ENCODE results near the gene ASTN1. TPM values are rescaled to one million over a fixed set of nuclear protein-coding genes. Genes with fewer than 3 reads are reported as not detected.

The ASTN1 gene
- total and polyA plus RNA-seq, 11 donors: 0.15 to 3.6 (median 0.44) TPM

- TF ChIP-seq CTCF (IDR thresholded peaks at IDR 0.05) (no peak), POLR2A (IDR thresholded peaks at IDR 0.05) (no peak)
- no peaks in the 10 kb centered on the region for H3K27me3 ChIP-seq
- no peaks in the 10 kb centered on the region for H3K36me3 ChIP-seq
- H3K9me3 ChIP-seq: no peaks in the 10 kb centered on the region
- no peak for DNase-seq
- no peak overlapping the region for H3K4me3 ChIP-seq
- WGBS, 4 donors: 72 to 79% (median 77%) methylated on average over 2 of the region's 2 CpGs
- H3K27ac ChIP-seq: no peak overlapping the region
- intact Hi-C loops (cut with DNase I): no loop called here
- ATAC-seq: no peak
- no peaks in the 10 kb centered on the region for H3K4me1 ChIP-seq
These were observed 99.1 kb downstream of the ASTN1 start for GRCh38 chr1:177065430-177065829.

- Histone ChIP-seq H3K4me3 (no peak overlapping the region), H3K4me1 (no peaks in the 10 kb centered on the region), H3K9me3 (no peaks in the 10 kb centered on the region), H3K27me3 (no peaks in the 10 kb centered on the region), H3K27ac (no peak overlapping the region), H3K36me3 (no peaks in the 10 kb centered on the region)
- DNase-seq (no peak), ATAC-seq (no peak)
- TF ChIP-seq CTCF (IDR thresholded peaks at IDR 0.05) (no peak), POLR2A (IDR thresholded peaks at IDR 0.05) (no peak)
- 73 to 85% (median 84%) methylated on average over 6 of the region's 6 CpGs for WGBS, 4 donors
- intact Hi-C loops (cut with DNase I): no loop called here
These were observed 100.9 kb downstream of the ASTN1 start for GRCh38 chr1:177063648-177064047.

- no peaks in the 10 kb centered on the region for H3K27me3 ChIP-seq
- no peak overlapping the region for H3K4me3 ChIP-seq
- DNase-seq (no peak), ATAC-seq (no peak)
- no peaks in the 10 kb centered on the region for H3K36me3 ChIP-seq
- TF ChIP-seq CTCF (IDR thresholded peaks at IDR 0.05) (no peak), POLR2A (IDR thresholded peaks at IDR 0.05) (no peak)
- no peaks in the 10 kb centered on the region for H3K9me3 ChIP-seq
- intact Hi-C loops (cut with DNase I): no loop called here
- no peaks in the 10 kb centered on the region for H3K4me1 ChIP-seq
- H3K27ac ChIP-seq: no peak overlapping the region
These were observed 110.0 kb downstream of the ASTN1 start for GRCh38 chr1:177054542-177054941.

- Histone ChIP-seq H3K36me3 (no peaks in the 10 kb centered on the region), H3K27ac (no peak overlapping the region), H3K9me3 (no peaks in the 10 kb centered on the region), H3K4me1 (no peaks in the 10 kb centered on the region), H3K4me3 (no peak overlapping the region), H3K27me3 (no peaks in the 10 kb centered on the region)
- ATAC-seq: no peak
- WGBS, 4 donors: 80 to 92% (median 87%) methylated on average over 3 of the region's 3 CpGs
- TF ChIP-seq CTCF (IDR thresholded peaks at IDR 0.05): no peak
- TF ChIP-seq POLR2A (IDR thresholded peaks at IDR 0.05): no peak
- intact Hi-C loops (cut with DNase I): no loop called here
- no peak for DNase-seq
These were observed 110.9 kb downstream of the ASTN1 start for GRCh38 chr1:177053648-177054047.

Measured in heart left ventricle (tissue), 16 donors.